SK-N-SH (cell line): ENCODE results near the gene RPS19. TPM values are rescaled to one million over a fixed set of nuclear protein-coding genes. Genes with fewer than 3 reads are reported as not detected.

ENCODE experiments used
- CTCF ChIA-PET: fragments of 300-600, 350-600 bp; formaldehyde crosslinking; extraction: SDS; loops from one replicate; lab custom pipeline; 2021; lab: Yijun Ruan, JAX
- POLR2A ChIA-PET: fragments of 350-600 bp; sonication (Branson Sonifier 250); formaldehyde crosslinking; extraction: SDS; loops from one replicate; lab custom pipeline; 2020; ENCODE audit warnings: antibody characterized with exemption, inconsistent platforms; lab: Yijun Ruan, JAX
- DNase-seq: peaks from one replicate; pipeline ENCODE4 v3.0.0; 2012
- H2AFZ ChIP-seq: fragments of 200-600 bp; sonication (generic); 2 replicates; pipeline ENCODE4 v1.8.1; 2016; ENCODE audit warnings: antibody characterized with exemption, mild to moderate bottlenecking, low read depth
- H3F3A ChIP-seq: fragments of 200-600 bp; sonication (generic); replicated peaks from 2 replicates; pipeline ENCODE3; 2016; ENCODE audit warnings: antibody characterized with exemption, mild to moderate bottlenecking; ENCODE audit not compliant: insufficient read depth
- H3K27ac ChIP-seq, 2 experiments: fragments of 200-500 bp in 1 of 2; fragments of 200-600 bp in 1 of 2; sonication (Bioruptor generic) in 1 of 2; sonication (generic), shearing (Covaris generic) in 1 of 2; 2 replicates each; pipeline versions ENCODE4 v1.5.1 to v1.6.1; 2014 to 2016; ENCODE audit warnings: low read depth in 2 of 2, inconsistent platforms in 1 of 2, low read length in 1 of 2, mild to moderate bottlenecking in 1 of 2, mixed read lengths in 1 of 2
- H3K27me3 ChIP-seq: fragments of 200-600 bp; sonication (generic), shearing (Covaris generic); 2 replicates; pipeline ENCODE4 v1.6.1; 2016; ENCODE audit warnings: mixed run types; ENCODE audit not compliant: insufficient read depth
- H3K36me3 ChIP-seq, 2 experiments: fragments of 200-500 bp in 1 of 2; fragments of 200-600 bp in 1 of 2; sonication (Bioruptor generic) in 1 of 2; sonication (generic) in 1 of 2; replicated peaks in 1 of 2; 2 replicates each; pipeline versions ENCODE3 to v1.5.1; 2014 to 2016; ENCODE audit warnings: low read length in 1 of 2, mild to moderate bottlenecking in 1 of 2; ENCODE audit not compliant: insufficient read depth in 2 of 2, control insufficient read depth in 1 of 2
- H3K4me1 ChIP-seq, 2 experiments: fragments of 200-500 bp in 1 of 2; fragments of 200-600 bp in 1 of 2; sonication (Bioruptor generic) in 1 of 2; sonication (generic), shearing (Covaris generic) in 1 of 2; 2 replicates each; pipeline versions ENCODE4 v1.5.1 to v1.6.1; 2014 to 2016; ENCODE audit warnings: low read depth in 1 of 2, low read length in 1 of 2, mixed run types in 1 of 2; ENCODE audit not compliant: insufficient read depth in 2 of 2, control insufficient read depth in 1 of 2
- H3K4me2 ChIP-seq: fragments of 200-600 bp; sonication (generic), shearing (Covaris generic); 2 replicates; pipeline ENCODE4 v1.6.1; 2017; ENCODE audit warnings: mixed run types
- H3K4me3 ChIP-seq, 2 experiments: fragments of 200-500 bp in 1 of 2; fragments of 200-600 bp in 1 of 2; sonication (Bioruptor generic) in 1 of 2; sonication (generic), shearing (Covaris generic) in 1 of 2; 2 replicates each; pipeline versions ENCODE4 v1.5.1 to v1.8.1; 2014 to 2016; ENCODE audit warnings: low read depth in 2 of 2, inconsistent platforms in 1 of 2, low read length in 1 of 2, mild to moderate bottlenecking in 1 of 2, mixed read lengths in 1 of 2, moderate library complexity in 1 of 2
- H3K79me2 ChIP-seq: fragments of 200-600 bp; sonication (generic); 2 replicates; pipeline ENCODE4 v1.8.1; 2017; ENCODE audit warnings: mild to moderate bottlenecking; ENCODE audit not compliant: insufficient read depth
- H3K9ac ChIP-seq: fragments of 200-600 bp; sonication (generic); 2 replicates; pipeline ENCODE4 v1.6.1; 2017; ENCODE audit warnings: mixed run types
- H3K9me2 ChIP-seq: fragments of 200-600 bp; sonication (generic); 2 replicates; pipeline ENCODE4 v1.6.1; 2017; ENCODE audit warnings: mixed run types
- H3K9me3 ChIP-seq: fragments of 200-600 bp; sonication (generic); 2 replicates; pipeline ENCODE4 v1.6.1; 2017; ENCODE audit warnings: mixed run types, mild to moderate bottlenecking, moderate library complexity
- H4K20me1 ChIP-seq: fragments of 200-600 bp; sonication (generic); 2 replicates; pipeline ENCODE4 v1.6.1; 2017; ENCODE audit warnings: mild to moderate bottlenecking, mixed run types; ENCODE audit not compliant: insufficient read depth
- EZH2phosphoT487 ChIP-seq: fragments of 200-600 bp; sonication (generic); IDR thresholded peaks from 2 replicates; pipeline ENCODE4 v1.6.1; 2017; ENCODE audit warnings: low read depth, mixed run types, mild to moderate bottlenecking, antibody characterized with exemption, moderate library complexity, borderline replicate concordance
- GABPA ChIP-seq: IDR thresholded peaks from 2 replicates; pipeline ENCODE4 v1.4.0; 2012; ENCODE audit warnings: low read depth, mild to moderate bottlenecking
- JUND ChIP-seq: IDR thresholded peaks from 2 replicates; pipeline ENCODE4 v1.4.0; 2012
- MEF2A ChIP-seq: IDR thresholded peaks from 2 replicates; pipeline ENCODE4 v1.4.0; 2012; ENCODE audit warnings: low read depth, borderline replicate concordance
- MXI1 ChIP-seq: IDR thresholded peaks from 2 replicates; pipeline ENCODE4 v1.6.1; 2012; ENCODE audit warnings: mild to moderate bottlenecking, low read depth, low read length, improper control_type of control experiment
- NFIC ChIP-seq: IDR thresholded peaks from 2 replicates; pipeline ENCODE4 v1.4.0; 2012; ENCODE audit warnings: borderline replicate concordance
- POLR2AphosphoS5 ChIP-seq: IDR thresholded peaks from 2 replicates; pipeline ENCODE4 v1.6.1; 2012; ENCODE audit warnings: low read depth, low read length
- RAD21 ChIP-seq: IDR thresholded peaks from 2 replicates; pipeline ENCODE4 v1.6.1; 2012; ENCODE audit warnings: mild to moderate bottlenecking, low read length
- RCOR1 ChIP-seq: fragments of 150-350 bp; IDR thresholded peaks from 2 replicates; pipeline ENCODE4 v1.6.1; 2017; ENCODE audit warnings: antibody characterized with exemption, low read length
- RFX5 ChIP-seq: IDR thresholded peaks from 2 replicates; pipeline ENCODE4 v1.6.1; 2012; ENCODE audit warnings: mild to moderate bottlenecking, improper control_type of control experiment, low read length
- RXRA ChIP-seq: IDR thresholded peaks from 2 replicates; pipeline ENCODE4 v1.4.0; 2012; ENCODE audit warnings: low read depth, mild to moderate bottlenecking, borderline replicate concordance
- SIN3A ChIP-seq: IDR thresholded peaks from 2 replicates; pipeline ENCODE4 v1.6.1; 2012; ENCODE audit warnings: low read depth, mild to moderate bottlenecking, low read length, moderate library complexity, borderline replicate concordance
- SMC3 ChIP-seq: IDR thresholded peaks from 2 replicates; pipeline ENCODE4 v1.6.1; 2012; ENCODE audit warnings: low read depth, low read length, improper control_type of control experiment
- TEAD4 ChIP-seq: IDR thresholded peaks from 2 replicates; pipeline ENCODE4 v1.4.0; 2012; ENCODE audit warnings: mild to moderate bottlenecking, borderline replicate concordance; ENCODE audit not compliant: insufficient read depth
- YY1 ChIP-seq: IDR thresholded peaks from 2 replicates; pipeline ENCODE4 v1.4.0; 2012; ENCODE audit warnings: low read depth, mild to moderate bottlenecking
- WGBS: methylation state at CpG from one replicate; pipeline ENCODE4 v1.1.6; 2017; ENCODE audit warnings: low lambda C conversion rate; 5-methylcytosine and 5-hydroxymethylcytosine counted together
- polyA plus RNA-seq, 3 experiments: library from polyadenylated mRNA; depleted of rRNA; stranded (reverse); fragments of >200 nt; gene quantifications; 2 replicates each; pipeline ENCODE4 v1.2.3, GENCODE V29; 2012
- TF ChIP-seq, protein P1 (sequence below): fragments of 200-600 bp; sonication (generic); IDR thresholded peaks from 2 replicates; pipeline ENCODE4 v1.6.1; 2017; ENCODE audit warnings: antibody characterized with exemption, mild to moderate bottlenecking, moderate library complexity

RPS19 gene
- polyA plus RNA-seq, 1 of the 3 experiments (the other 2 are of a cell fraction), result 2,819 TPM

DNA sequence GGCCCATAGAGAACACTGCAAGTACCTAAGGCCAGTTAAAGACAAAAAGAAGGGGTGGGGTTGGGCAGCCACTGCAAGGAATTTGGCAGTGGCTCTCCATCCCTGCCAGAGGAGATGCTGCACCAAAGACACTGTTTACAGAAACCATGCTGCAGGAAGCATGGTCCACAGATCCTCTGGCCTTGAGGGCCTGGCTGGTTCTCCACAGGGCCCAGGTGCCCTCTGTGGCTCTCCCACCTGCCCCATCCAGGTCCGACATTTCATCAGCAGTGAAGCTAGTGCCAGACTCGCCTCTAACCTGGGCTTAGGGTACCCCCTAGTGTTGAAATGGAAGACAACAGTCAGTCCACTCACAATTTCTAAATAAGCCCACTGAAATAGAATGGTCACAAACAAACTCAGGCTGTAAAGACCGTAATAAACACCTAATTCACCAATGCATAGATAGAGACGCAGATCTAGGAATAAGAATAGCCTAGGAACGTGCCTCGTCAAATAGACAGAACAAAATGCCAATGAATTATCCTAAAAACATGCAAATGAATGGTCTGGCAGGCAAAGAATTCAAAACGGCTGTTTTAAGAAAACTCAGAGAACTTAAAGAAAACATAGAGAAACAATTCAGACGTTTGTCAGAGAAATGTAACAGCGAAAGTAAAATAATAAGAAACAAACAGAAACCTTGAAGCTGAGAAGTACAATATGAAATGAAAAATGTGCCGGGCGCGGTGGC lies 38.9 kb upstream of the RPS19 start:
- Histone ChIP-seq H3K9me2 (0 out of 2 replicates have a peak, but pooled peaks cover 3% of the 10 kb centered on the region), H4K20me1 (no peaks in the 10 kb centered on the region), H3F3A (no peaks in the 10 kb centered on the region), H3K79me2 (no peaks in the 10 kb centered on the region), H3K36me3 (no peaks in the 10 kb centered on the region), H3K27ac (no peak overlapping the region), H3K4me2 (no peak overlapping the region), H3K4me1 (no peaks in the 10 kb centered on the region), H3K9ac (no peak overlapping the region), H2AFZ (no peak overlapping the region), H3K4me3 (no peak overlapping the region), H3K27me3 (peaks cover 38% of the 10 kb centered on the region; the same call in 1 of the 2 replicates), H3K9me3 (no peaks in the 10 kb centered on the region)
- ChIA-PET CTCF (interaction anchor here (0.6 to 8.2 kb wide), 17 partner anchors 9 to 371 kb away, joined by 3 to 48 read pairs (median 4); partner anchors contain the start of gene CEACAM3), POLR2A (no interaction called here)
- WGBS, result 28% methylated on average over 12 of the region's 12 CpGs
- TF ChIP-seq SMC3 (peak; percentile 13; the same call in 1 of the 2 replicates), EZH2phosphoT487 (no peak), RAD21 (peak; percentile 76)
- TF ChIP-seq, protein P1, sequence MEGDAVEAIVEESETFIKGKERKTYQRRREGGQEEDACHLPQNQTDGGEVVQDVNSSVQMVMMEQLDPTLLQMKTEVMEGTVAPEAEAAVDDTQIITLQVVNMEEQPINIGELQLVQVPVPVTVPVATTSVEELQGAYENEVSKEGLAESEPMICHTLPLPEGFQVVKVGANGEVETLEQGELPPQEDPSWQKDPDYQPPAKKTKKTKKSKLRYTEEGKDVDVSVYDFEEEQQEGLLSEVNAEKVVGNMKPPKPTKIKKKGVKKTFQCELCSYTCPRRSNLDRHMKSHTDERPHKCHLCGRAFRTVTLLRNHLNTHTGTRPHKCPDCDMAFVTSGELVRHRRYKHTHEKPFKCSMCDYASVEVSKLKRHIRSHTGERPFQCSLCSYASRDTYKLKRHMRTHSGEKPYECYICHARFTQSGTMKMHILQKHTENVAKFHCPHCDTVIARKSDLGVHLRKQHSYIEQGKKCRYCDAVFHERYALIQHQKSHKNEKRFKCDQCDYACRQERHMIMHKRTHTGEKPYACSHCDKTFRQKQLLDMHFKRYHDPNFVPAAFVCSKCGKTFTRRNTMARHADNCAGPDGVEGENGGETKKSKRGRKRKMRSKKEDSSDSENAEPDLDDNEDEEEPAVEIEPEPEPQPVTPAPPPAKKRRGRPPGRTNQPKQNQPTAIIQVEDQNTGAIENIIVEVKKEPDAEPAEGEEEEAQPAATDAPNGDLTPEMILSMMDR, result peak; percentile 63
- DNase-seq, result peak; percentile 70

DNA sequence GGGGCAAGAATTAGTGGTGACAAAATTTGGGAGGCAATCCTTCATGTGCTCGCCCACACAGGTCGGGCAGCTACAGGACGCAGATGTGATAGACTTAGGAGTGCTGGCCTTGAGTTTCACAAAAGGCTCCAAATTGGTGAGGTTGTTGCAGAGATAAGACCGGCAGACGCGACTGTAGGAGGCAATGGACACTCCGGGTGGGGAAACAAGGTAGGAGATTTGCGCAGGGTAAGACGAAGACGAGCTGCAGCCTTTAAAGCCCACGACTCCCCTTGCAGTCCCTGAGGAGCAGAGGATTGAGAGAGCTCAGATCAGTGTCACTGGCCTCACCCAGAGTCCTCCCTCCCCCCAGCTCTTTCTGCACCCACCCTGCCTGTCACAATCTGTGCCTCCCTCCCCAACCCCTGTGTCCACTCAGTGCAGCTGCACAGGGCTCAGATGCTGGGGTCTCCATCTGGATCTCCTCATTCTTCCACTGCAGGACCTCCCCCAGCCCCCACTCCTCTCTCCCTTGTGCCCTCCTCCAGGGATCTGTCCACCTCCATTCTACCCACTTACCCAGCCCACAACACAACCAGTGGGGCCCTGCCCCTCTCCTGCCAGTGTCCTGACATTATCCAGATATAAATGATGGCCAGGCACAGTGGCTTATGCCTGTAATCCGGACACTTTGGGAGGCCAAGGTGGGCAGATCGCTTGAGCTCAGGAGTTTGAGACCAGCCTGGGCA lies 21.9 kb upstream of the RPS19 start:
- 9% methylated on average over 13 of the region's 13 CpGs for WGBS
- H3K4me1 ChIP-seq, result no peaks in the 10 kb centered on the region
- no peak for TF ChIP-seq MXI1

DNA sequence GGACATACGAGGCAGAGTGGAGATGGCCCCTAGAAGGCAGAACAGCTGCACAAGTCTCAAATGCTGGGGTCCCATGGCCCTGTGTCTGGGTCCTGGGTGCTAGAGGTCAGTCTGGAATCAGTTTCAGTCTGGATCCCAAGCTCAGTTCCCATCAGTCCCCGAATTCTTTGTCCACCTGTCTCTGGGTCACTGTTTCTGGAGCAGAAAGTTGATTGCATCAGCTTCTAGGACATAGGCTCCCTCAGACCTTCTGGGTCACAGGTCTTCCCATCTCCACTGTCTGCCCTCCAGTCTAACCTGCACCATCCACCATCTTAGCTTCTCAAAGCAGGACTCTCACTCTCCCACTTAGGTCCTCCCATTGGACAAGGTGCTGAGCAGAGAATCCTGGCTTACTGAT lies 20.8 kb upstream of the RPS19 start:
- Histone ChIP-seq H3K27ac (no peak overlapping the region), H3K4me3 (no peak overlapping the region), H2AFZ (no peak overlapping the region), H3K79me2 (no peaks in the 10 kb centered on the region), H3K9me3 (no peaks in the 10 kb centered on the region), H3F3A (no peaks in the 10 kb centered on the region), H3K27me3 (peaks cover 40% of the 10 kb centered on the region), H3K4me1 (no peaks in the 10 kb centered on the region), H3K9ac (no peak overlapping the region), H4K20me1 (no peaks in the 10 kb centered on the region), H3K9me2 (no peaks in the 10 kb centered on the region), H3K4me2 (no peak overlapping the region), H3K36me3 (no peaks in the 10 kb centered on the region)
- WGBS, result 10% methylated on average over 1 of the region's 2 CpGs
- no peak for TF ChIP-seq RCOR1
- TF ChIP-seq, protein P1, result no peak
- no peak for TF ChIP-seq JUND
- no peak for TF ChIP-seq POLR2AphosphoS5
- TF ChIP-seq GABPA, result no peak
- TF ChIP-seq RXRA, result no peak
- TF ChIP-seq TEAD4, result no peak
- no peak for TF ChIP-seq NFIC
- TF ChIP-seq MEF2A, result no peak
- TF ChIP-seq MXI1, result no peak
- no peak for TF ChIP-seq RAD21
- TF ChIP-seq SIN3A, result no peak
- no peak for TF ChIP-seq RFX5
- TF ChIP-seq YY1, result no peak
- POLR2A ChIA-PET, result no interaction called here
- no peak for DNase-seq
- CTCF ChIA-PET, result interaction anchor here (1.1 to 2.2 kb wide), 2 partner anchors 20 to 46 kb away, joined by 3 to 8 read pairs; partner anchors contain the start of gene RPS19

More for the DNA sequence above, 21.9 kb upstream of the RPS19 start:
- Histone ChIP-seq H2AFZ (no peak overlapping the region), H3K9ac (no peak overlapping the region), H3K9me3 (no peaks in the 10 kb centered on the region), H3F3A (no peaks in the 10 kb centered on the region), H3K27me3 (peaks cover 41% of the 10 kb centered on the region), H3K79me2 (no peaks in the 10 kb centered on the region), H3K27ac (no peak overlapping the region), H3K36me3 (no peaks in the 10 kb centered on the region), H3K4me2 (no peak overlapping the region), H3K9me2 (no peaks in the 10 kb centered on the region), H3K4me3 (no peak overlapping the region), H4K20me1 (no peaks in the 10 kb centered on the region)
- no peak for DNase-seq
- ChIA-PET POLR2A (no interaction called here), CTCF (interaction anchor here (0.9 to 4.8 kb wide), 4 partner anchors 13 to 45 kb away, joined by 6 to 48 read pairs (median 21); partner anchors contain the start of gene RPS19)
